ENCODE measurements around the gene IL4.

- TF ChIP-seq, protein P1, sequence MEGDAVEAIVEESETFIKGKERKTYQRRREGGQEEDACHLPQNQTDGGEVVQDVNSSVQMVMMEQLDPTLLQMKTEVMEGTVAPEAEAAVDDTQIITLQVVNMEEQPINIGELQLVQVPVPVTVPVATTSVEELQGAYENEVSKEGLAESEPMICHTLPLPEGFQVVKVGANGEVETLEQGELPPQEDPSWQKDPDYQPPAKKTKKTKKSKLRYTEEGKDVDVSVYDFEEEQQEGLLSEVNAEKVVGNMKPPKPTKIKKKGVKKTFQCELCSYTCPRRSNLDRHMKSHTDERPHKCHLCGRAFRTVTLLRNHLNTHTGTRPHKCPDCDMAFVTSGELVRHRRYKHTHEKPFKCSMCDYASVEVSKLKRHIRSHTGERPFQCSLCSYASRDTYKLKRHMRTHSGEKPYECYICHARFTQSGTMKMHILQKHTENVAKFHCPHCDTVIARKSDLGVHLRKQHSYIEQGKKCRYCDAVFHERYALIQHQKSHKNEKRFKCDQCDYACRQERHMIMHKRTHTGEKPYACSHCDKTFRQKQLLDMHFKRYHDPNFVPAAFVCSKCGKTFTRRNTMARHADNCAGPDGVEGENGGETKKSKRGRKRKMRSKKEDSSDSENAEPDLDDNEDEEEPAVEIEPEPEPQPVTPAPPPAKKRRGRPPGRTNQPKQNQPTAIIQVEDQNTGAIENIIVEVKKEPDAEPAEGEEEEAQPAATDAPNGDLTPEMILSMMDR (IDR thresholded peaks at IDR 0.05) = no peak
- no peak for TF ChIP-seq POLR2A (IDR thresholded peaks at IDR 0.05)
These were observed at the start of gene IL4 for GRCh38 chr5:132673939-132674630.

Data from uterus (tissue), 2 donors.